ENCODE measurements around the gene VN1R5.
A peak's percentile ranks its signal among the peaks of the same experiment; 100 is the strongest.
"Not testable (repeated sequence)": the region's sequence is repeated elsewhere in the genome, so short reads cannot be mapped to it uniquely, and the experiment has no call there.

VN1R5 gene

GRCh38 chr1:247255772-247256171 lies at the start of gene VN1R5:
Gene VN1R5, plus strand, starts transcription at chr1:247256072.
- not testable (repeated sequence) for FAIRE-seq; DNase-seq (ENCODE audit: low spot score)

DNA sequence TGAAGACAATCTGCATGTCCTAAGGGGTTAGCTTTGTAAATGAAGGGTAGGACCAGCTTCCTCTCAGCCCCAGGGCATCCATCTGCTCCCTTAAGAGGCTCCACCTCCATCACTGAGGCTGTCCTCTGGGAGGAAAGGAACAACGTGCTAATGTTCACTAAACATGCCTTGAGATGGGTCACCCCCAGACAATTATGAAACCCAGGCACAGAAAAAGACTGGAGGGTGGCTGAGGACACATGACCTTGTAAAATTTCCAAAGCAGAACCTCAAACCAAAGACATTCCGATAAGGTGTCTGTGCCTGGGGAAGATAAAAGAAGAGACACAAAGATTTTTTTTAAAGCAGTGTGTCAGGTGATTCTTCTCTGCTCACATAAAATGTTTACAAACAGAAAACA lies 46.5 kb upstream of the VN1R5 start:
- FAIRE-seq, result no peak
- no peak for DNase-seq (ENCODE audit: low spot score)

DNA sequence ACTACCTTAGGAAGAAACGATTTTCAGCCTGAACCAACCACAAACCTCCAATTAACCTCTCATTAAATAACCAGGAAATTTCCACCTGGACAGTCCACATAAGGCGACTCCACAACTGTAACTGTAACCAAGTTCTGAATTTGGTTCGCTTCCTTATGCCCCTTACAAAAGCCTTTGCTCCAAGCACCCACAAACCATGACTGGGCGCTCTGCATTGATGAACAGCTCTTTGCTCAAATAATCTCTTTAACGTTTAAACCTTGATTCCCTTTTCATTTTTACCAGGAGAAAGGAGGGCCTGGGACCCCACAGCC lies 45.9 kb upstream of the VN1R5 start:
- FAIRE-seq (no peak), DNase-seq (ENCODE audit: low spot score) (peak; percentile 6)

GRCh38 chr1:247210376-247211117 lies 45.3 kb upstream of the VN1R5 start:
- no peak for FAIRE-seq

GRCh38 chr1:247211339-247211738 lies 44.5 kb upstream of the VN1R5 start:
- FAIRE-seq, result no peak
- DNase-seq (ENCODE audit: low spot score), result no peak

More at GRCh38 chr1:247210376-247211117, 45.3 kb upstream of the VN1R5 start:
- DNase-seq (ENCODE audit: low spot score), result peak; percentile 95

- FAIRE-seq, result no peak
- DNase-seq (ENCODE audit: low spot score), result no peak
These were observed 43.9 kb upstream of the VN1R5 start for GRCh38 chr1:247212012-247212411.

GRCh38 chr1:247212627-247213617 lies 43.0 kb upstream of the VN1R5 start:
- no peak for DNase-seq (ENCODE audit: low spot score)
- no peak for FAIRE-seq

DNA sequence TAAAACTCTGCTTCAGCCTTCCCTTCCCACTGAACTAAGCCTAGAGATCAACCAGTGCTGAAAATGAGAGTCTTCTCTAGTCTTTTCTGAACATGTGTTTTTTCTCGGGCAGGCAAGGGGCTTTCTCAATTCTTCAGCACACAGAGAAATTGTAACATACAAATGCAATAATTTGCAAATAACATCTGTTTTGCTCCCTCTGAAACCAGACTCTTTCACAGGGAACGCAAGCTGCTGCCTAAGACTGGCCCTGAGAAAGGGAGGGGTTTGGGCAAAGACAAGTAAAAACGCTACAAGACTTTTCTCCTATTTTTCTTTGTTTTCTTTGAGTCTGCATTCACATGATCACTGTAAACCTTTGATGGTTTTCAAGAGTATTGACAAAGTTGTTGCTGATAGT lies 39.6 kb upstream of the VN1R5 start:
- no peak for FAIRE-seq
- no peak for DNase-seq (ENCODE audit: low spot score)

- DNase-seq (ENCODE audit: low spot score) (no peak), FAIRE-seq (no peak)
These were observed 37.7 kb upstream of the VN1R5 start for GRCh38 chr1:247218121-247218651.

- not testable (repeated sequence) for FAIRE-seq; DNase-seq (ENCODE audit: low spot score)
These were observed 35.6 kb upstream of the VN1R5 start for GRCh38 chr1:247220280-247220679.

DNA sequence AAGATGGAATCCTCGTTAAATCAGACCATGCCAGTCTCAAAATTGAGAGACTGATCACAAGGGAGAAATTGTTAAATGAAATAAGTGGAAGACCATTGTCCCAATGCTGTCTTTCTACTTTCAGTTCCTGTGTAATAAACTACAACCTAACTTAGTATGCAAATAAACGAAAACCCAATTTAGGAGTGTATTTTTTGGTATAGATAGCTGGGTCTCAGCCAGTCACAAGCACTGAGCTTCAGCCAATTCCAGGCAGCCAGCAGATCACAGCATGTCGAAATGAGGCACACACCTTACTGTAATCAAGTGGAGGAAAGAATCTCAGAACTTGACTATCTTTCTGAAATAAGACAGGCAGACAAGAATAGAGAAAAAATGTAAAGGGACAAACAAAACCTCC lies 33.0 kb upstream of the VN1R5 start:
- no peak for FAIRE-seq
- no peak for DNase-seq (ENCODE audit: low spot score)

DNA sequence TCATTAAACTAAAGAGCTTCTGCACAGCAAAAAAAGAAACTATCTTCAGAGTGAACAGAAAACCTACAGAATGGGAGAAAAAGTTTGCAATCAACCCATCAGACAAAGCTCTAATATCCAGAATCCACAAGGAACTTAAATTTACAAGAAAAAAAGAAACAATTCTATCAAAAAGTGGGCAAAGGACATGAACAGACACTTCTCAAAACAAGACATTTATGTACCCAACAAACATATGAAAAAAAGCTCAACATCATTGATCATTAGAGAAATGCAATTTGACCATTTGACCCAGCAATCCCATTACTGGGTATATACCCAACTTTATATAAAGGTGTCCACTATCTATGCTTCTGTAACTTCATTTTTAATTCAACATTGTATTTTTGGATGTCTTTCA lies 31.1 kb upstream of the VN1R5 start:
- DNase-seq (ENCODE audit: low spot score), result no peak
- FAIRE-seq, result no peak

DNA sequence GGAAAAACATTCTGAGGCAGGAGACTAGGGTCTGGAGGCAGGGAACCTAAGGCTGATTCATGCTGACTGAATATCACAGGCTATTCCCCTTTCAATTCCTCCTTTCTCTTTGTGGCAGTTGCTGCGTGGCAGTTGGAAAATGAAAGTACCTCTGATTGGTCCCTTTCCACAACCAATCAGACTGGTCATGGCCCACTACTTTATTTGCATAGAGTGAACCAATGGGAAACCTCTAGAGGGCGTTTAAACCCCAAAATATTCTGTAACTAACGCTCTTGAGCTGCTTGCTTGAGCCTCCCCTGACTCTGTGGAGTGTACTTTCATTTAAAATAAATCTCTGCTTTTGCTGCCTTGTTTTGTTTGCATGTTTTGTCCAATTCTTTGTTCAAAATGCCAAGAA lies 27.7 kb upstream of the VN1R5 start:
- DNase-seq (ENCODE audit: low spot score) (no peak), FAIRE-seq (no peak)

GRCh38 chr1:247241691-247242090 lies 14.2 kb upstream of the VN1R5 start:
- no peak for DNase-seq (ENCODE audit: low spot score)
- FAIRE-seq, result no peak

GRCh38 chr1:247243524-247244137 lies 12.2 kb upstream of the VN1R5 start:
- no peak for DNase-seq (ENCODE audit: low spot score)
- no peak for FAIRE-seq

DNA sequence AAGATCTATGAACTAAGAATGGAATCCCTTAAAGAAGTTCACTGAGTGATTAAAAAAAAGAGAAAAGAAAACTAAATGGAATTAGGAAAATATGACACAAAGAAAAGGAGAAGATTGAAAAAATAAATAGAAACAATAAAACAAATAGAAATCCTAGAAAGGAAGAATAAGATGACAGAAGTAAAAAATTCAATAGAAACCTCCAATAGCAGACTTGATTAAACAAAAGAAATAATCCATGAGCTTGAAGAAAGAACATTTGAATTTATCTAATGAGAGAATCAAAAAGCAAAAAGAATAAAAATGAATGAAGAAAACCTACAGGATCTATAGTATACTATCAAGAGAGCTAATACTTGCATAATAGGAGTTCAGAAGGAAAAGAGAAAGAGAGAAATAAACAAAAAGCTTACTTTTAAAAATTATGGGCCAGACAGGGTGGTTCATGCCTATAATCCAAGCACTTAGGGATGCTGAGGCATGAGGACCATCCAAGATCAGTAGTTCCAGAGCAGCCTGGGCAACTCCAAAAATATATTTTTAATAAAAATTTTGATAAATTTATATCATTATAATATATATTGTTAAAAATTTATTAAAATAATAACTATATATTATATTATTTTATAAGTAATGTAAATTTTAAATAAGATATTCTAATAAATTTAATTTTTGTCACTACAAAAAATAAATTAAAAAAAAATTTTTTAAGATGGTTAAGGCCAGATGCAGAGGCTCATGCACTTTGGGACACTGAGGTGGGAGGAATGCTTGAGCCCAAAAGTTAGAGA lies 9.4 kb upstream of the VN1R5 start:
- no peak for FAIRE-seq

GRCh38 chr1:247247568-247247967 lies 8.3 kb upstream of the VN1R5 start:
- FAIRE-seq, result no peak
- no peak for DNase-seq (ENCODE audit: low spot score)

More for the DNA sequence above, 9.4 kb upstream of the VN1R5 start:
- DNase-seq (ENCODE audit: low spot score), result no peak

GRCh38 chr1:247266053-247266452 lies 10.2 kb downstream of the VN1R5 start:
- no peak for FAIRE-seq
- no peak for DNase-seq (ENCODE audit: low spot score)

GRCh38 chr1:247268390-247269045 lies 12.6 kb downstream of the VN1R5 start:
- DNase-seq (ENCODE audit: low spot score) (no peak), FAIRE-seq (no peak)

GRCh38 chr1:247269133-247269532 lies 13.3 kb downstream of the VN1R5 start:
- no peak for FAIRE-seq
- DNase-seq (ENCODE audit: low spot score), result no peak
